Measurements from ENCODE around the gene ATRN. TPM values are rescaled to one million over a fixed set of nuclear protein-coding genes. Genes with fewer than 3 reads are reported as not detected.

The ATRN gene
- total RNA-seq, 1 experiment from 2014 or later, result 41.4 TPM

GRCh38 chr20:3631534-3631933 is 160.7 kb downstream of the ATRN start:
- no peaks in the 10 kb centered on the region; the same call in 1 of the 2 replicates for H3K36me3 ChIP-seq (ENCODE audit: control insufficient read depth, insufficient read depth, low read length)
- CTCF ChIA-PET, result interaction anchor here (1.5 kb wide), 1 partner anchor 68 kb away, joined by 5 read pairs; no protein-coding TSS in a partner anchor
- Mint-ChIP-seq H3K36me3 (ENCODE audit: insufficient read depth, unreplicated experiment) (no peaks in the 10 kb centered on the region), H3K27ac (ENCODE audit: unreplicated experiment) (no peak overlapping the region), H3K9me3 (ENCODE audit: unreplicated experiment) (no peaks in the 10 kb centered on the region), H3K27me3 (ENCODE audit: insufficient read depth, unreplicated experiment) (no peaks in the 10 kb centered on the region), H3K4me3 (ENCODE audit: unreplicated experiment) (no peak overlapping the region), H3K4me1 (ENCODE audit: low read depth, unreplicated experiment) (peaks cover 7% of the 10 kb centered on the region)
- H3K9me3 ChIP-seq, result no peaks in the 10 kb centered on the region
- no TSS peak for BruUV-seq (replicated peaks)
- H3K4me3 ChIP-seq (ENCODE audit: low read depth, low read length), result no peak overlapping the region
- H3K4me1 ChIP-seq, result no peaks in the 10 kb centered on the region
- no peak for DNase-seq
- H3K27me3 ChIP-seq (replicated peaks; ENCODE audit: control insufficient read depth, insufficient read depth, low read length), result no peaks in the 10 kb centered on the region
- intact Hi-C loops (cut with micrococcal nuclease; ENCODE audit: unreplicated experiment), result loop anchor here (10.0 kb wide), 1 partner anchor 67 kb away; no protein-coding TSS in a partner anchor
- POLR2A ChIA-PET, result no interaction called here
- TF ChIP-seq CTCF (IDR thresholded peaks at IDR 0.05; ENCODE audit: insufficient read depth in 1 of 2, low read depth in 1 of 2, low read length in 1 of 2, severe bottlenecking in 1 of 2, unreplicated experiment in 1 of 2), result no peak

- Mint-ChIP-seq H3K4me3 (ENCODE audit: unreplicated experiment) (no peak overlapping the region), H3K27me3 (ENCODE audit: insufficient read depth, unreplicated experiment) (no peaks in the 10 kb centered on the region), H3K36me3 (ENCODE audit: insufficient read depth, unreplicated experiment) (no peaks in the 10 kb centered on the region), H3K4me1 (ENCODE audit: low read depth, unreplicated experiment) (peaks cover 7% of the 10 kb centered on the region), H3K27ac (ENCODE audit: unreplicated experiment) (no peak overlapping the region), H3K9me3 (ENCODE audit: unreplicated experiment) (no peaks in the 10 kb centered on the region)
- Histone ChIP-seq H3K4me3 (ENCODE audit: low read depth, low read length) (no peak overlapping the region), H3K27me3 (replicated peaks; ENCODE audit: control insufficient read depth, insufficient read depth, low read length) (no peaks in the 10 kb centered on the region), H3K4me1 (no peaks in the 10 kb centered on the region), H3K9me3 (no peaks in the 10 kb centered on the region), H3K36me3 (ENCODE audit: control insufficient read depth, insufficient read depth, low read length) (no peaks in the 10 kb centered on the region; the same call in 1 of the 2 replicates)
- intact Hi-C loops (cut with micrococcal nuclease; ENCODE audit: unreplicated experiment), result loop anchor here (1.0 to 10.0 kb wide), 2 partner anchors 68 to 274 kb away; no protein-coding TSS in a partner anchor
- TF ChIP-seq CTCF (IDR thresholded peaks at IDR 0.05; ENCODE audit: insufficient read depth in 1 of 2, low read depth in 1 of 2, low read length in 1 of 2, severe bottlenecking in 1 of 2, unreplicated experiment in 1 of 2), result peak in 1 of 2 experiments; percentile 20
- CTCF ChIA-PET, result interaction anchor here (1.3 kb wide), 1 partner anchor 69 kb away, joined by 3 read pairs; no protein-coding TSS in a partner anchor
- POLR2A ChIA-PET, result no interaction called here
- no peak for DNase-seq
- BruUV-seq (replicated peaks), result no TSS peak
Observed at GRCh38 chr20:3632311-3633004, 161.6 kb downstream of the ATRN start.

- Histone ChIP-seq H3K4me3 (ENCODE audit: low read depth, low read length) (no peak overlapping the region), H3K4me1 (no peaks in the 10 kb centered on the region), H3K36me3 (ENCODE audit: control insufficient read depth, insufficient read depth, low read length) (no peaks in the 10 kb centered on the region; the same call in 1 of the 2 replicates), H3K27me3 (replicated peaks; ENCODE audit: control insufficient read depth, insufficient read depth, low read length) (no peaks in the 10 kb centered on the region), H3K9me3 (no peaks in the 10 kb centered on the region)
- Mint-ChIP-seq H3K27ac (ENCODE audit: unreplicated experiment) (no peak overlapping the region), H3K36me3 (ENCODE audit: insufficient read depth, unreplicated experiment) (no peaks in the 10 kb centered on the region), H3K9me3 (ENCODE audit: unreplicated experiment) (no peaks in the 10 kb centered on the region), H3K27me3 (ENCODE audit: insufficient read depth, unreplicated experiment) (no peaks in the 10 kb centered on the region), H3K4me1 (ENCODE audit: low read depth, unreplicated experiment) (peaks cover 1% of the 10 kb centered on the region), H3K4me3 (ENCODE audit: unreplicated experiment) (no peak overlapping the region)
- intact Hi-C loops (cut with micrococcal nuclease; ENCODE audit: unreplicated experiment), result loop anchor here (10.0 kb wide), 1 partner anchor 69 kb away; no protein-coding TSS in a partner anchor
- DNase-seq, result no peak
- CTCF ChIA-PET, result interaction anchor here (1.3 kb wide), 1 partner anchor 71 kb away, joined by 3 read pairs; no protein-coding TSS in a partner anchor
- no peak for TF ChIP-seq CTCF (IDR thresholded peaks at IDR 0.05; ENCODE audit: insufficient read depth in 1 of 2, low read depth in 1 of 2, low read length in 1 of 2, severe bottlenecking in 1 of 2, unreplicated experiment in 1 of 2)
- BruUV-seq (replicated peaks), result no TSS peak
- POLR2A ChIA-PET, result no interaction called here
Observed at GRCh38 chr20:3633913-3634478, 163.2 kb downstream of the ATRN start.

All from Caco-2 (cell line).